ENCODE measurements around the gene RHBDD1.

Gene RHBDD1

GRCh38 chr2:226793646-226794045, 42.2 kb upstream of the RHBDD1 start:
- Histone ChIP-seq H3K4me3 (ENCODE audit: low read length in 2 of 2) (peak overlapping the region in 1 of 2 donors; percentile 41), H3K4me1 (ENCODE audit: control insufficient read depth in 2 of 2, insufficient read depth in 1 of 2, low read depth in 1 of 2, low read length in 2 of 2) (peaks cover 17 to 30% of the 10 kb centered on the region in 2 donors), H4K91ac (ENCODE audit: low read depth, low read length, poor library complexity) (no peak overlapping the region), H3K4me2 (ENCODE audit: insufficient read depth, low read length, poor library complexity, severe bottlenecking) (no peak overlapping the region), H2BK15ac (ENCODE audit: low read length) (no peak overlapping the region), H4K8ac (ENCODE audit: low read depth, low read length) (no peak overlapping the region), H2BK12ac (ENCODE audit: low read length) (no peak overlapping the region), H2AK5ac (ENCODE audit: low read depth, low read length) (no peak overlapping the region), H3K23ac (ENCODE audit: low read depth, low read length, poor library complexity) (no peak overlapping the region), H3K27me3 (ENCODE audit: control insufficient read depth in 3 of 3, insufficient read depth in 3 of 3, low read depth in 1 of 3, low read length in 3 of 3) (no peaks in the 10 kb centered on the region), H3K18ac (ENCODE audit: low read length) (no peak overlapping the region), H3K4ac (ENCODE audit: low read length) (no peak overlapping the region), H3K36me3 (replicated peaks in 1 of 2; ENCODE audit: control insufficient read depth in 2 of 2, insufficient read depth in 2 of 2, low read length in 2 of 2) (peaks cover 30 to 97% of the 10 kb centered on the region in 2 donors), H3K14ac (ENCODE audit: low read length) (no peak overlapping the region), H3K27ac (replicated peaks; ENCODE audit: low read length) (no peak overlapping the region), H3K9me3 (replicated peaks in 1 of 2; ENCODE audit: control insufficient read depth in 2 of 2, insufficient read depth in 1 of 2, low read depth in 1 of 2, low read length in 2 of 2) (peaks cover 9 to 79% of the 10 kb centered on the region in 2 donors), H2BK5ac (ENCODE audit: low read length) (no peak overlapping the region), H3K9ac (ENCODE audit: low read depth, low read length, poor library complexity) (no peak overlapping the region), H2BK120ac (ENCODE audit: low read depth, low read length) (no peak overlapping the region), H3K79me1 (ENCODE audit: low read depth, low read length) (peaks cover 23% of the 10 kb centered on the region), H2AFZ (ENCODE audit: low read length) (no peak overlapping the region)
- DNase-seq (ENCODE audit: low spot score): no peak
- no CpG with 5 or more reads among the region's 2 CpGs for whole genome bisulfite sequencing, 2 donors (ENCODE audit: extremely low coverage in 2 of 2, insufficient read length in 2 of 2, insufficient replicate concordance in 1 of 2)

GRCh38 chr2:226794196-226794661, 41.6 kb upstream of the RHBDD1 start:
- Histone ChIP-seq H3K27ac (replicated peaks; ENCODE audit: low read length) (no peak overlapping the region), H3K4ac (ENCODE audit: low read length) (no peak overlapping the region), H2AK5ac (ENCODE audit: low read depth, low read length) (no peak overlapping the region), H3K4me1 (ENCODE audit: control insufficient read depth in 2 of 2, insufficient read depth in 1 of 2, low read depth in 1 of 2, low read length in 2 of 2) (peaks cover 18 to 30% of the 10 kb centered on the region in 2 donors), H3K36me3 (replicated peaks in 1 of 2; ENCODE audit: control insufficient read depth in 2 of 2, insufficient read depth in 2 of 2, low read length in 2 of 2) (peaks cover 30 to 91% of the 10 kb centered on the region in 2 donors), H4K91ac (ENCODE audit: low read depth, low read length, poor library complexity) (no peak overlapping the region), H3K9me3 (replicated peaks in 1 of 2; ENCODE audit: control insufficient read depth in 2 of 2, insufficient read depth in 1 of 2, low read depth in 1 of 2, low read length in 2 of 2) (peaks cover 9 to 74% of the 10 kb centered on the region in 2 donors), H3K27me3 (ENCODE audit: control insufficient read depth in 3 of 3, insufficient read depth in 3 of 3, low read depth in 1 of 3, low read length in 3 of 3) (no peaks in the 10 kb centered on the region), H3K14ac (ENCODE audit: low read length) (no peak overlapping the region), H3K79me1 (ENCODE audit: low read depth, low read length) (peaks cover 27% of the 10 kb centered on the region), H3K18ac (ENCODE audit: low read length) (no peak overlapping the region), H3K9ac (ENCODE audit: low read depth, low read length, poor library complexity) (no peak overlapping the region), H3K4me3 (ENCODE audit: low read length in 2 of 2) (peak overlapping the region in 1 of 2 donors; percentile 41), H2BK120ac (ENCODE audit: low read depth, low read length) (no peak overlapping the region), H2BK15ac (ENCODE audit: low read length) (no peak overlapping the region), H2BK12ac (ENCODE audit: low read length) (no peak overlapping the region), H2AFZ (ENCODE audit: low read length) (no peak overlapping the region), H2BK5ac (ENCODE audit: low read length) (no peak overlapping the region), H3K23ac (ENCODE audit: low read depth, low read length, poor library complexity) (no peak overlapping the region), H3K4me2 (ENCODE audit: insufficient read depth, low read length, poor library complexity, severe bottlenecking) (no peak overlapping the region), H4K8ac (ENCODE audit: low read depth, low read length) (no peak overlapping the region)
- WGBS, 2 donors (ENCODE audit: extremely low coverage in 2 of 2, insufficient read length in 2 of 2, insufficient replicate concordance in 1 of 2): no CpG with 5 or more reads among the region's 4 CpGs
- no peak for DNase-seq (ENCODE audit: low spot score)

GRCh38 chr2:226794751-226795171, 41.1 kb upstream of the RHBDD1 start:
- no peak overlapping the region for H3K27ac ChIP-seq (replicated peaks; ENCODE audit: low read length)

GRCh38 chr2:226795281-226796011, 40.4 kb upstream of the RHBDD1 start:
- Histone ChIP-seq H3K9ac (ENCODE audit: low read depth, low read length, poor library complexity) (no peak overlapping the region), H3K27me3 (ENCODE audit: control insufficient read depth in 3 of 3, insufficient read depth in 3 of 3, low read depth in 1 of 3, low read length in 3 of 3) (no peaks in the 10 kb centered on the region)

More at GRCh38 chr2:226794751-226795171, 41.1 kb upstream of the RHBDD1 start:
- Histone ChIP-seq H3K4me2 (ENCODE audit: insufficient read depth, low read length, poor library complexity, severe bottlenecking) (peak overlapping the region; percentile 12), H4K91ac (ENCODE audit: low read depth, low read length, poor library complexity) (no peak overlapping the region), H2BK12ac (ENCODE audit: low read length) (no peak overlapping the region), H2BK15ac (ENCODE audit: low read length) (no peak overlapping the region), H3K4me3 (ENCODE audit: low read length in 2 of 2) (peak overlapping the region; percentile 41 to 73), H3K18ac (ENCODE audit: low read length) (no peak overlapping the region), H4K8ac (ENCODE audit: low read depth, low read length) (no peak overlapping the region), H3K14ac (ENCODE audit: low read length) (no peak overlapping the region), H3K4ac (ENCODE audit: low read length) (no peak overlapping the region), H2BK120ac (ENCODE audit: low read depth, low read length) (no peak overlapping the region), H3K36me3 (replicated peaks in 1 of 2; ENCODE audit: control insufficient read depth in 2 of 2, insufficient read depth in 2 of 2, low read length in 2 of 2) (peaks cover 30 to 86% of the 10 kb centered on the region in 2 donors), H3K23ac (ENCODE audit: low read depth, low read length, poor library complexity) (no peak overlapping the region), H2AK5ac (ENCODE audit: low read depth, low read length) (no peak overlapping the region), H3K79me1 (ENCODE audit: low read depth, low read length) (peaks cover 27% of the 10 kb centered on the region), H3K9me3 (replicated peaks in 1 of 2; ENCODE audit: control insufficient read depth in 2 of 2, insufficient read depth in 1 of 2, low read depth in 1 of 2, low read length in 2 of 2) (peaks cover 9 to 70% of the 10 kb centered on the region in 2 donors), H2BK5ac (ENCODE audit: low read length) (no peak overlapping the region), H3K9ac (ENCODE audit: low read depth, low read length, poor library complexity) (no peak overlapping the region), H2AFZ (ENCODE audit: low read length) (no peak overlapping the region), H3K27me3 (ENCODE audit: control insufficient read depth in 3 of 3, insufficient read depth in 3 of 3, low read depth in 1 of 3, low read length in 3 of 3) (no peaks in the 10 kb centered on the region), H3K4me1 (ENCODE audit: control insufficient read depth in 2 of 2, insufficient read depth in 1 of 2, low read depth in 1 of 2, low read length in 2 of 2) (peaks cover 18 to 28% of the 10 kb centered on the region in 2 donors)
- no CpG with 5 or more reads among the region's 9 CpGs for WGBS, 2 donors (ENCODE audit: extremely low coverage in 2 of 2, insufficient read length in 2 of 2, insufficient replicate concordance in 1 of 2)
- DNase-seq (ENCODE audit: low spot score): no peak

More at GRCh38 chr2:226795281-226796011, 40.4 kb upstream of the RHBDD1 start:
- H2BK5ac ChIP-seq (ENCODE audit: low read length): no peak overlapping the region
- peak overlapping the region; percentile 39 for H2BK15ac ChIP-seq (ENCODE audit: low read length)
- WGBS, 2 donors (ENCODE audit: extremely low coverage in 2 of 2, insufficient read length in 2 of 2, insufficient replicate concordance in 1 of 2): no CpG with 5 or more reads among the region's 26 CpGs
- H2BK120ac ChIP-seq (ENCODE audit: low read depth, low read length): no peak overlapping the region
- peak overlapping the region; percentile 36 to 41 for H3K4me3 ChIP-seq (ENCODE audit: low read length in 2 of 2)
- H4K91ac ChIP-seq (ENCODE audit: low read depth, low read length, poor library complexity): peak overlapping the region; percentile 7
- H2BK12ac ChIP-seq (ENCODE audit: low read length): no peak overlapping the region
- H3K9me3 ChIP-seq (replicated peaks in 1 of 2; ENCODE audit: control insufficient read depth in 2 of 2, insufficient read depth in 1 of 2, low read depth in 1 of 2, low read length in 2 of 2): peaks cover 9 to 63% of the 10 kb centered on the region in 2 donors
- no peak overlapping the region for H3K4ac ChIP-seq (ENCODE audit: low read length)
- no peak for DNase-seq (ENCODE audit: low spot score)
- peaks cover 18 to 31% of the 10 kb centered on the region in 2 donors for H3K4me1 ChIP-seq (ENCODE audit: control insufficient read depth in 2 of 2, insufficient read depth in 1 of 2, low read depth in 1 of 2, low read length in 2 of 2)
- no peak overlapping the region for H2AFZ ChIP-seq (ENCODE audit: low read length)
- peaks cover 27% of the 10 kb centered on the region for H3K79me1 ChIP-seq (ENCODE audit: low read depth, low read length)
- no peak overlapping the region for H3K27ac ChIP-seq (replicated peaks; ENCODE audit: low read length)
- peaks cover 30 to 79% of the 10 kb centered on the region in 2 donors for H3K36me3 ChIP-seq (replicated peaks in 1 of 2; ENCODE audit: control insufficient read depth in 2 of 2, insufficient read depth in 2 of 2, low read length in 2 of 2)
- H3K4me2 ChIP-seq (ENCODE audit: insufficient read depth, low read length, poor library complexity, severe bottlenecking): peak overlapping the region; percentile 23
- peak overlapping the region; percentile 72 for H3K18ac ChIP-seq (ENCODE audit: low read length)
- H3K23ac ChIP-seq (ENCODE audit: low read depth, low read length, poor library complexity): peak overlapping the region; percentile 76
- H2AK5ac ChIP-seq (ENCODE audit: low read depth, low read length): peak overlapping the region; percentile 68
- H4K8ac ChIP-seq (ENCODE audit: low read depth, low read length): peak overlapping the region; percentile 6
- H3K14ac ChIP-seq (ENCODE audit: low read length): peak overlapping the region; percentile 47
